IPS-NIHi11 (cell line): ENCODE measurements around the gene ABHD8.
"Not testable (repeated sequence)": the region's sequence is repeated elsewhere in the genome, so short reads cannot be mapped to it uniquely, and the experiment has no call there.

Experiments
- DNase-seq: peaks from one replicate; pipeline ENCODE4 v3.0.0; 2012; ENCODE audit warnings: mixed read lengths, low spot score

Gene ABHD8

DNA sequence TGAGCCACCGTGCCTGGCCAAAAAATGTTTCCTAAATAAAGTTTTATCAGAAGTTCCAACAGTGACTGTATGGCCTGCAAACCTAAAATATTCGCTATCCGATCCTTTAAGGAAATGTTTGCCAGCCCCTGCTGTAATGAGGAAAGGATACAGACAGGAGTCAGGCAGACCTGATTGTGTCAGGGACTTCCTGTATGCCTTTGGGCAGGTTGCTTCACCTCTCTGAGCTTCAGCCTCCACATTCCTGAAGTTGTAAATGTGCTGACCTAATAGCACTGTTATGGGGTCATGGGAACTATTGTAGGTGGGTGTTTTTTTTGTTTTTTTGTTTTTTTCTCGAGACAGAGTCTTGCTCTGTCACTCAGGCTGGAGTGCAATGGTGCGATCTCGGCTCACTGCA lies 6.2 kb downstream of the ABHD8 start:
- no peak for DNase-seq

DNA sequence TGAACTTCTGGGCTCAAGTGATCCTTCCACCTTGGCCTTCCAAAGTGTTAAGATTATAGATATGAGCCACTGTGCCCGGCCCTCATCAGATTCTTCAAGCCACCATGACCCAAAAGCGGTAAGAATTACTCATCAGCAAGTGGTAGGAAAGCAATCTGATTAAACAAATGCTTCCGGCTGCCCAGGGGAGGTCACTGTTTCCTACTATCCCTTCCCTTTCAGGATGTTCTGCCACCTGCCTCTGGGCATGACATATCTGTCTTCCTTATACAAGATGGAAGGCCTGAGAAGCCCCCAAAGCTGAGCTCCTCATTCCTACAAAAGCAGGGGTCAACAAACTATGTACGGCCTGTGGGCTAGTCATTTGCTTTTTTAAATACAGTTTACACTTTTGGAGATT lies 7.0 kb downstream of the ABHD8 start:
- no peak for DNase-seq

DNA sequence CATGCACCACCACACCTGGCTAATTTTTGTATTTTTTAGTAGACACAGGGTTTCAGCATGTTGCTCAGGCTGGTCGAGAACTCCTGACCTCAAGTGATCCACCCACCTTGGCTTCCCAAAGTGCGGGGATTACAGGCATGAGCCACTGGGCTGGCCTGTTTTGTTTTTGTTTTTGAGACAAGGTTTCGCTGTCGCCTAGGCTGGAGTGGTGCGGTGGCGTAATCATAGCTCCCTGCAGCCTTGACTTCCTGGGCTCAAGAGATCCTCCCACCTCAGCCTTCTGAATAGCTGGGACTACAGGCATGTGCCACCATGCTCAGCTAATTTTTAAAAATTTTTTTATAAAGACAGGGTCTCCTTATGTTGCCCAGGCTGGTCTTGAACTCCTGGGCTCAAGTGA lies 7.7 kb downstream of the ABHD8 start:
- not testable (repeated sequence) for DNase-seq

DNA sequence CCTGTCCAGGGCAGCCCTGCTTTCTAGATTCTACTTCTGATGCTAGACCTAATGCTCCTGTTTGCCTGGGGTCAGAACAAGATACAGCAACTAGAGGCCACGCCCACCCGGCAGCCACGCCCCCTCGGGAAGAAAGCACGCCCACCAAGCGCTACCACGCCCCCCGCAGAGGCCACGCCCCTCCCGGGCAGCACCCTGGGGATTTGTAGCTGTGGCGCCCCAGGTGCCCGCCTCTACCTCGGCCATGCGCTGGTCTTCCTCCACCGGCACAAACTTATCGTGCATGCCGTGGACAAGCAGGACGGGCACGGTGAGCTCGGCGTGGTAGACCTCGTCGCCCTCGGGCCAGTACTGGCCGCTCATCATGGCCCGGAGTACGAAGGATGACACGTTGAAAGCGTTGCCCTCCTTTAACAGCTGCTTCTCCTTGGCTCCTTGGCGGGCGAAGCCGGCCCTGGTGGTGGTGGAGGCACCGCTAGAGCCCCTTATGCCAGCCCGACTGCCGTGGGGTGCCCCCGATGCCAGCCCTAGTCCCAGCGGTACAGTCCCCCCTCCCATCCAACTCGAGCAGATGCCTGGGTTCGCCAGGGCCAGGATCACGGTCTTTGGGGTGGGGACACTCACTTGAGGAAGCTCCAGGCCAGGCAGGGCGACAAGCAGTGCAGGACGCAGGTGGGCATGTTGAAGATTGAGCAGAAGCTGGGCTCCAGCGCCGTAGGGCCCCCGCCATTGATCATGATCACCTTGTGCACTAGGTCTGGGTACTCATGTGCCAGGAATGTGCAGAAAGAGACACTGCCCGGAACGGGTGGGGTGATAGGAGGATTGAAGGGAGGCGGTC lies 9.0 kb downstream of the ABHD8 start:
- DNase-seq, result peak; percentile 91

DNA sequence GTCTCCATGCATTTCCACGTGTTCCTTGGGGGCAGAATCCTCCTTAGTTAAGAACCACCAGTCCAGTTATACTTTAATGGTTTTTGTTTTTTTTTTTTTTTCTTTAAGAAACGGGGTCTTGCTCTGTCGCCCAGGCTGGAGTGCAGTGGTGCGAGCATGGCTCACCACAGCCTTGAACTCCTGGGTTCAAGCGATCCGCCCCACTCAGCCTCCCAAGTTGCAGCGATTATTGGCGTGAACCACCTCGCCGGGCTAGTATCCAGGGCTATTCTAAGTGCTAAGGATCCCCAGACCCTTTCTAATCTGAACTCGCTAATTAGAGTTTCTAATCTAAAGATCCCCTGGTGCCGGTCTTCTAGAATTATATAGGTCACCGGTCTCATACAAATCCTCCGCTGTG lies 9.6 kb downstream of the ABHD8 start:
- no peak for DNase-seq

DNA sequence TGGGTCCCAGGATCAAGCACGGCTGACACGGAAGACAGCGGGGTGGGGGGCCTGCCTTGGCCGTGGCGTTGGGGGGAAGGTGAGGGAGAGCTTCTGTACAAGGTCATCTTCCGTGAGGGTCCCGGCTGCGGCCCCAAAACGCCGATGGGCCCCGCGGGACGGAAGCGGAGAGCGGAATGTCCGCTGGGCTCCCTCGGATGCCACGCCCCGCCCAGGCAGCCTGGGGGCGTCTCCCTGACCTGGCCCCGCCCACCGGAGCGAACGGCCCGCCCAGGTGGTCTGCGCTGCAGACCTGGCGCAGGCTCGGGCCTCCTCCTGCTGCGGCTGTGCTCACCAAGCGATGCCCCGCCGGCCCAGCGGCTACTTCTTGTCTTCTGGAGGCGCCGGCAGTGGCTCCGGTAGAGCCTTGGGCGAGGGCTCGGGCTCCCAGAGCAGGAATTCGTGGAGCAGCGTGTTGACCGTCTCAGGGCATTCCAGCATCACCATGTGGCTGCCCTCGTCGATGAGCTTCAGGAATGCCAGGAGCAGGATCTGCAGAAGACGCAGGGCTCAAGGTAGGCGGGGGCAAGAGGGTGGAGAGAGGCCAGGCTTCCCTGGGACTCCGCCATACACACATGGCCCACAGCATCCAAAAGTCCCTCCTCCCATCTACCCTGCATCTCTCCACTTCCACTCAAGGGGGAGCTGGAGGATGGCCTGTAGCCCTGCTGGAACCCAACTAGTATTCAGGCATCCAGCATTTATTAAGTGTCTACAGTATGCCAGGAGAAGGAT lies 10.7 kb downstream of the ABHD8 start:
- peak; percentile 97 for DNase-seq

DNA sequence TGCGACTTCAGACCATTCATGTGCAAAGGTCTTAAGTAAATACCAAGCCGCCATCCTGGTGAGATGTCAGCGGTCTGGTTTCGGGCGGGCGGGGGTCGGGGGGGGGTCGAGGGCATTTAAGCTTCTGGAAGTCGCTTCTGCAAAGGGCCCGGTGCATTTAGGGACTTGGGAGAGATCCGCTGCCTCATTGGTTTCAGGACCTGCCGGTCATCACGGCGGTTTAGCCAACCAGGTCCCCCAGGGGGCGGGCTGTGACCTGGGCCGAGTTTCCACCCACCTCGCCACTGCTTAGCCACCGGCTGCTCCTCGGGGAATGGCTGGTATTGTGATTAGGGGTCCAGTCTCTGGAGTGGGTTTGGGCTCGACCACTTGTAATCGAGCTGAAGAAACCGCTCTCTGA lies 13.7 kb downstream of the ABHD8 start:
- DNase-seq, result peak; percentile 91

DNA sequence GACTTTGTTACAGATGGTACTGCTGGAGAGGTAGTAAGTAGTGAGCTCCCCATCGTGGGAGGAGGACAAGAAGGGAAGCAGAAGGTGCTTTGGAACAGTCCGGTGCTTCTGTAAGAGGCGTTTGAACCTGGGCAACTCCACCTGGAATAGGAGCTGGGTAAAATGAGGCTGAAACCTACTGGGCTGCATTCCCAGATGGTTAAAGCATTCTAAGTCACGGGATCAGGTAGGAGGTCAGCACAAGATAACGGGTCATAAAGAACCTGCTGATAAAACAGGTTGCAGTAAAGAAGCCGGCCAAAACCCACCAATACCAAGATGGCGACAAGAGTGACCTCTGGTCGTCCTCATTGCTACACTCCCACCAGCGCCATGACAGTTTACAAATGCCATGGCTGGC lies 16.5 kb downstream of the ABHD8 start:
- no peak for DNase-seq

DNA sequence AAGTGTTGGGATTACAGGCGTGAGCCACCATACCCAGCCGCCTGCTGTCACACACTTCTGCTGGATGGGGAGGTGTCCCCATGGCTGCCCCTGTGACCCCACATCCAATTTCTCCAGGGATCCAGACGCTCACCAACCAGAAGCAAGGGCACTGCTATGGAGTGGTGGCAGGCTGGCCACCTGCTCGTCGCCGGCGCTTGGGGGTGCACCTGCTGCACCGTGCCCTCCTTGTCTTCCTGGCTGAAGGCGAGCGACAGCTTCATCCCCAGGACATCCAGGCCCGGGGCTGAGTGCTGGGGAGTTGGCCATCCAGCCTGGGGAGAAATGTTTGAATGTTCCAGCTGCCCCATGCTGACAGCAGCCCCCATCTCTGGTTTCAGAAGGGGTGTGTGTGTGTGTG lies 17.0 kb downstream of the ABHD8 start:
- DNase-seq, result no peak

DNA sequence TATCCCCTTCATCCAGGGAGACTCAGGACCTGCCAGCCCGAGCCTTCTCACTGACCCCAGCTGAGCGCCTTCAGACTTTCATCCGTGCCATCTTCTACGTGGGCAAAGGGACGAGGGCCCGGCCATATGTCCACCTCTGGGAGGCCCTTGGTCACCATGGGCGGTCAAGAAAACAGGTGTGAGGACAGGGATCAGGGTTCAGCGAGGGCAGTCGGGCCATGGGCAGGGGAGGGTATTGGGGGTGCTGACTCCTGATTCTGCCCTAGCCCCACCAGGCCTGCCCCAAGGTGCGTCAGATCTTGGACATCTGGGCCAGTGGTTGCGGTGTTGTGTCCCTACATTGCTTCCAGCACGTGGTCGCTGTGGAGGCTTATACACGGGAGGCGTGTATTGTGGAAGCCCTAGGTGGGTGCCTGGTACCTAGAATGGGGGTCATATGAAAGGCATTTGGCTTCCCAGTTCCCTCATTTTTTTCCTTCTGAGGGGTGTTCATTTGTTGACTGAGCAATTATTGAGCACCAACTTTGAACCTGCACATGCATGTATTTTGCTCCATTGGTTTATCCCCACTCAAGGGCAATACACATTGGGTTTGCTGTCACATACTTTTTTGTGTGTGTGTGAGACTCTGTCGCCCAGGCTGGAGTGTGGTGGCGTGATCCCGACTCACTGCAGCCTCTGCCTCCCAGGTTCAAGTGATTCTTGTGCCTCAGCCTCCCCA lies 17.6 kb downstream of the ABHD8 start:
- no peak for DNase-seq

DNA sequence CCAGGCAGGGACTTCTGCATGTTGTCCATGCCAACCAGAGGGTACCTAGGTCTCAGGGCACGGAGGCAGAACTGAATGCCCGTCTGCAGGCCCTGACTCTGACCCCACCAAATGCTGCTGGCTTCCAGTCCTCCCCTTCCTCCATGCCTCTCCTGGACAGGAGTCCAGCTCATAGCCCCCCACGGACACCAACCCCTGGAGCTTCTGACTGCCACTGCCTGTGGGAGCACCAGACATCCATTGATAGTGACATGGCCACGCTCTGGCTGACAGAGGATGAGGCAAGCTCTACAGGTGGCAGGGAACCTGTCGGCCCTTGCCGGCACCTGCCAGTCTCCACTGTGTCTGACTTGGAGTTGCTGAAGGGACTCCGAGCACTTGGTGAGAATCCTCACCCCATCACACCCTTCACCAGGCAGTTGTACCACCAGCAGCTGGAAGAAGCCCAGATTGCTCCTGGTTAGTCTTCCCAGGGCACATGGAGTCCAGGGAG lies 19.7 kb downstream of the ABHD8 start:
- DNase-seq, result no peak

DNA sequence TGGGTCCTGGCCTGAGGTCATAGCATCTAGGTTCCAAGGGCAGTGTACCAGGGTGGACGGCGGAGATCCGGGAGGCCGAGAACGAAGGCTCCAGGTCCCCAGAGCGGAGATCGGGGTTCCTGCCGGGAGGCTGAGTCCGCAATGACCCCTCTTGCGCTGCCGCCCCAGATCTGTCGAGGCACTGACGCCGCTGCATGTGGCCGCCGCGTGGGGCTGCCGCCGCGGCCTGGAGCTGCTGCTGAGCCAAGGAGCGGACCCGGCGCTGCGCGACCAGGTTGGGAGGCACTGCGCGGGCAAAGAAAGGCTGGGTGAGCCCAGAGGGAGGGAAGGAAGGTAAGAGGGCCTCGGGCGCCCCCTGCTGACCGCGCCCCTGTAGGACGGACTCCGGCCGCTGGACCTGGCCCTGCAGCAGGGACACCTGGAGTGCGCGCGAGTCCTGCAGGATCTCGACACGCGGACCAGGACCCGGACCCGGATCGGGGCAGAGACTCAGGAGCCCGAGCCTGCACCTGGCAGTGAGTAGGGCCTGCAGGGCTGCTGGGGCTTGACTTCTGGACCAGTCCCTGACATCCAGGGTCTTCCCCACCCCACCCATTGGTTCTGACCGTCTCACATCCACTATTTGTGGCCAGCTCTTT lies 20.6 kb downstream of the ABHD8 start:
- DNase-seq, result peak; percentile 94

DNA sequence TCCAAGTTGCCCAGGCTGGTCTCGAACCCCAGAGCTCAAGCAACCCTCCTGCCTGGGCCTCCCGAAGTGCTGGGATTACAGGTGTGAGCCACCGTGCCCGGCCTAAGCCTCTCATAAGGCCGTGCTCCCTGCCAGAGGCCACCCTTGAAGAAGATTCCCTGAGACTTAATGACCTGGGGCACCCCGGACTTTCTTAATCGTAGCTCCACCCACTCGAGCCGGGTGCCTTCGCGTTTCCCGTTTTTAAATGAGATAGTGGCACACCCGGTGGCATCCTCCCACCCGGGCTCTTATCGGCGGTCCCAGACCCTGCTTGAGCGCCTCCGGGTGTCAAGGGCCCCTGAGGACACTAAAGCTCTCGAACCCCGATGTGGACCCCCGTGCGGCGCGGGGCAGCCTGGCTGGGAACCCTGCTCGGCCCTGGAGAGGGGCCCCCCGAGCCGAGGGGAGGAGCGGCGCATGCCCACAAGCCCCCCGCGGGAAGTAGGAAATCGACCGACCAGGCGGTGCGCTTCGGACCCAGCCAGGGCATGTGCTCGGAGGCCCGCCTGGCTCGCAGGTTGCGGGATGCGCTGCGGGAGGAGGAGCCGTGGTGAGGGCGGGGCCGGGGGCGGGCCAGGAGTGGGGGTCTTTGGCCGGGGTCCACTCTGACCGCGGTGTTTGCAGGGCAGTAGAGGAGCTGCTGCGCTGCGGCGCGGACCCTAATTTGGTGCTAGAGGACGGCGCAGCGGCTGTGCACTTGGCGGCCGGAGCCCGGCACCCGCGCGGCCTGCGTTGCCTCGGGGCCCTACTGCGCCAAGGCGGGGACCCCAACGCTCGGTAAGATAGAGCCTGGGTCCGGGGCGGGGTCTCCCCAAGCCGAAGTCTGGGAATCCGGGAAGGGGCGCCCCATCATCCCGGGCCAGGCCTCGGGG lies 21.6 kb downstream of the ABHD8 start, which contains the start of gene ANKLE1:
ANKLE1 (plus strand) TSS at position 511 of the 914 bp plus-strand sequence; CDS start at position 531, 20 bp downstream.
- DNase-seq, result peak; percentile 84

DNA sequence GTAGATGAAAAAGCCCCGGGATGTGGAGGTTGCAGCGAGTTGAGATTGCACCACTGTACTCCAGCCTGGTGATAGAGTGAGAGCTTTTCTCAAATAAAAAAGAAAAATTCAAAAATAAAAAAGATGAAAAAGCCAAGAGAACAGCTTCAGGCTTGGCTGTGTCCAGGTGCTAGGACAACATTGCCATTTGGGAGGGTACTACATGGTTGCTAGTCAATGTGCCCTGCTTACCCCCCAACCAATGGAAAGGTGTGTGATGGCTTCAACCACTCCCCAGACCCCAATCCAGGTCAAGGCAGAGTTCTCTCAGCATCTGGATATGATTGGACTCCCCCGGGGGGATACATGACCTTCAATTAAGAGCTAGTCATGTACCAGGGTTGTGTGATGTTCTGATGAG lies 23.8 kb downstream of the ABHD8 start:
- no peak for DNase-seq

DNA sequence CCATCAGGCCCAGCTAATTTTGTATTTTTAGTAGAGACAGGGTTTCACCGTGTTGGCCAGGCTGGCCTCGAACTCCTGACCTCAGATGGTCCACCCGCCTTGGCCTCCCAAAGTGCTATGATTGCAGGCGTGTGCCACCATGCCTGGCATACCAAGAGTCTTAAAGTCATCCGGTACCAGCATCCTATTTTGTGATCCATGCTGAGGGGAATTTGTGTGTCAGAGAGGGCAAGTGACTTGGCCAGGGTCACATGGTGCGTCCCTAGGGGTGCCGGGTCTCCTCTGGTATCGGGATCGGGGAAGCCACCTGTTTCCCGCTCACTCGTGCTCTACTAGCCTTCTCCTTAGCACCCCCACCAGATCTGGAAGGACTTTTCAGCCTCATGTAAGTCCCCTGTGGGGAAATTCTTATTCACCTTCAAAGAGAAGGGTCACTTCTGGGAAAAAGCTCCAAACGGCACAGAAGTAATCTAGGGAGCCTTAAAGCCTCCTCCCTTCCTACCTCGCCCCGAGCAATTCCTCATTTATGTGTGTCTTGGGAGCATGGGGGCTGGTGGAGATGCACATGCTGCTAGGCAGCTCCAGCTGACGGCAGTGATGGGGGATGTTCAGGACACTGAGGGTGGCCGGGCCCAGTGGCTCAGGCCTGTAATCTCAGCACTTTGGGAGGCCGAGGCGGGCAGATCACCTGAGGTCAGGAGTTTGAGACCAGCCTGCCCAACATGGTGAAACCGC lies 27.6 kb downstream of the ABHD8 start:
- no peak for DNase-seq

DNA sequence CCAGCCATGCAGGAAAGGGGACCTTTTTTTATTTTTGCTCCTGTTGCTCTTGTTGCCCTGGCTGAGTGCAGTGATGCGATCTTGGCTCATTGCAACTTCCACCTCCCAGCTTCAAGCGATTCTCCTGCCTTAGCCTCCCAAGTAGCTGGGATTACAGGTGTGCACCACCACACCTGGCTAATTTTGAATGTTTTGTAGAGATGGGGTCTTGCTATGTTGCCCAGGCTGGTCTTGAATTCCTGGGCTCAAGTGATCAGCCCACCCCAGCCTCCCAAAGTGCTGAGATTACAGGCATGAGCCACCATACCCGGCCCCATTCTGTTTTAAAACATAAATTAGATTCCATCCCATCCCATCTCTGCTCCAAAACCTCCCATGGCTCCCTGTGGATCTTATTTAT lies 28.3 kb downstream of the ABHD8 start:
- not testable (repeated sequence) for DNase-seq

DNA sequence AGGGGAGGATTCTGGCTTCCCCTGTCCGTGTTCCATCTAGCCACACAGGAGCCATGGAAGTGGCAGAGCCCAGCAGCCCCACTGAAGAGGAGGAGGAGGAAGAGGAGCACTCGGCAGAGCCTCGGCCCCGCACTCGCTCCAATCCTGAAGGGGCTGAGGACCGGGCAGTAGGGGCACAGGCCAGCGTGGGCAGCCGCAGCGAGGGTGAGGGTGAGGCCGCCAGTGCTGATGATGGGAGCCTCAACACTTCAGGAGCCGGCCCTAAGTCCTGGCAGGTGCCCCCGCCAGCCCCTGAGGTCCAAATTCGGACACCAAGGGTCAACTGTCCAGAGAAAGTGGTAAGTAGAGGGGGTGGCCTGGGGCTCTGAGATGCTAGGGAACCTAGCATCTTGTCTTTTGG lies 34.5 kb downstream of the ABHD8 start:
- DNase-seq, result no peak

DNA sequence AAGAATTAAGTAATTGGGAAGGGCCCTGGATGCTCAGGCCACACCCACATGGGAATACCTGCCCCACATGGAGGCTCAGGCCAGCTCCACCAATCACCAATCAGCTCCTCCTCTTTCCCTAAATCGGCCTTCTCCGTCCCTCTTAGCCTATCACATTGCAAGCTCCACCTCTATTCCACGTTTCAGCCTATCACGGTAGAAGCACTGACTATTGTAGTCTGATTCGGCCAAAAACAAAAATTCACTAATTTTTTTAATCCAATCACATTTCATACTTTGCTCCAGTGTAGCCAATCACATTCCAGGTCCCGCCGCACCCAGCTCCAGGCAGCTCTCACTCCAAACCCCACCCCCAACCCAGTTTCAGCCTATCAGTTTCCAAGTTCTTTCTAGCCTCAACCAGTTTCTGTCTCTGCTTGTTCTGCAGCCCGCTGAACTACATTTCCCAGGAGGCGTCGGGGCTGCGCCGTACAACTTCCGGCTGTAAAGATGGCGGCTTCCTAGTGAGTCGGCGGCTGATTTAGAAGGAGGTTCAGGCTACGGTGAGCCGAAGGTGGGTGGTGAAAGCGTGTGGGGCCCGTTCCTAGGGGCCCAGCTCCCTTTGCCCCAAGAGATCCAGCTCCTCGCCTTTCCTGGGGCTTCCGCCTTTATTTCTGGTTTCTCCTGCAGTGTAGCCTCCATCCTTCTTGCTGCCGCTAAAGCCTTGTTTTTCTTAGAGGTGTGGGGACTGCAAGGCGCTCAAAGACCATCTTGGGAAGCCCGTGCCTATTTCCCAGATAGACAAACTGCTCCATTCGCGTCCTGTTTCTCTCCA lies 36.0 kb downstream of the ABHD8 start, which contains the start of gene BABAM1:
BABAM1 (plus strand) TSS at position 469 of the 814 bp plus-strand sequence. CDS start 1,364 bp downstream, outside the sequence.
- DNase-seq, result peak; percentile 97

DNA sequence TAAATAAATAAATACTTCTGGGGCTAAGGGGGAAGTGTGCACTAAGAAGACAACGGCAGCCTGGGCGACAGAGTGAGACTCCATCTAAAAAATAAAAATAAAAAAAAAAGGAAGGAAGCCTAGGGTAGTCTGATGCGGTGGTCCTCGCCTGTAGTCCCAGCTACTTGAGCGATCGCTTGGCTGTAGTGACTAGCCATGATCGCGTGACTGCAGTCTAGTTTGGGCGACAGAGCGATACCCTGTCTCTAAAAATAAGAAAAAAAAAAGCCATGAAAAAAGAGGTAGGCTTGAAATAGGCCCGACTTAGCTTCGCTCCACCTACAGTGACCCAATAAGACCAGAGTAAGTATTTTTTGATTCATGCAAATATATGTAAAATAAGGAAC lies 36.6 kb downstream of the ABHD8 start:
- DNase-seq, result no peak
